ENCODE data around the gene ANTXR1. TPM values are rescaled to one million over a fixed set of nuclear protein-coding genes. Genes with fewer than 3 reads are reported as not detected.

Gene ANTXR1
- total RNA-seq, 1 experiment from 2014 or later, result 48.3 TPM

DNA sequence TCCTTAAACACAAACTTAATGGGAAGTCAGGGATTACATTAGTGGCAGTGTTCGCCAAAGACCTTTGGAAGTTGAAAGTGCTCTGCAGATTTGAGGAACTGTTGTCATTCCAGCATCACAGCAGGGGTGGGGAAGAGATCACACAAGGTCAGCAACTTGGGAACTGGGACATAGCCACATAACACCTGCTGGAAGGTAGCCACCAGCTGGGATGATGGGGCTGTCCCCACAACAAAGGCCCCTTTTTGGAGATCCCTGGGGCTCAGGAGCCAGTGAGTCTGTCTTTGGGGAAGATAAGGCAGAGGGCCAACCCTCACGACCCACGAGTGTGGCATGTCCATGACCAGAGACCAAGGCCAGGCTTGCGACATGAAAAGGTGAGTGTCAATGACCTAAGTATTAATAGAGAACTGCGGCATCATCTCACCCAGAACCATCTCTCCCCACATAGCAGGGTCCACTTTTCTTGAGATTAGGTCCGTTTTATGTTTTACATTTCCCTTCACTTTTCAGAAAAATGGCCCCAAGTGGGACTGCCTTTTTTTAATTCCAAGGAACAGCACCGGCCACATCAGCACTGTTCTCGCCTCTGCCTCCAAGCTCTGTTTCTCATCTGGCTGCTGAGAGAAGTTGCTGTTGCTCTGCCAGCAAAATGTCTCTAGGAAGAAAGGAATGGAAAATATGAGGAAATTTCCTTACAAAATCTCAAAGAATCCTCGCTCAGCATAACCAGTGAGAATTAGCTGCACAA, 267.1 kb downstream of the ANTXR1 start:
- Histone ChIP-seq H3K27me3 (ENCODE audit: insufficient read depth, low read depth) (no peaks in the 10 kb centered on the region), H3K27ac (no peak overlapping the region), H3K36me3 (ENCODE audit: low read depth) (no peaks in the 10 kb centered on the region), H3F3A (ENCODE audit: insufficient read depth, low read depth) (no peaks in the 10 kb centered on the region), H3K9me3 (ENCODE audit: insufficient read depth, low read depth) (no peaks in the 10 kb centered on the region), H3K4me1 (replicated peaks; ENCODE audit: insufficient read depth) (no peaks in the 10 kb centered on the region), H2AFZ (no peak overlapping the region), H3K9me2 (ENCODE audit: insufficient read depth) (no peaks in the 10 kb centered on the region; the same call in 1 of the 2 replicates), H3K4me3 (no peak overlapping the region), H4K20me1 (ENCODE audit: insufficient read depth) (no peaks in the 10 kb centered on the region), H3K4me2 (no peak overlapping the region), H3K79me2 (ENCODE audit: low read depth) (no peaks in the 10 kb centered on the region)
- TF ChIP-seq, protein P1, sequence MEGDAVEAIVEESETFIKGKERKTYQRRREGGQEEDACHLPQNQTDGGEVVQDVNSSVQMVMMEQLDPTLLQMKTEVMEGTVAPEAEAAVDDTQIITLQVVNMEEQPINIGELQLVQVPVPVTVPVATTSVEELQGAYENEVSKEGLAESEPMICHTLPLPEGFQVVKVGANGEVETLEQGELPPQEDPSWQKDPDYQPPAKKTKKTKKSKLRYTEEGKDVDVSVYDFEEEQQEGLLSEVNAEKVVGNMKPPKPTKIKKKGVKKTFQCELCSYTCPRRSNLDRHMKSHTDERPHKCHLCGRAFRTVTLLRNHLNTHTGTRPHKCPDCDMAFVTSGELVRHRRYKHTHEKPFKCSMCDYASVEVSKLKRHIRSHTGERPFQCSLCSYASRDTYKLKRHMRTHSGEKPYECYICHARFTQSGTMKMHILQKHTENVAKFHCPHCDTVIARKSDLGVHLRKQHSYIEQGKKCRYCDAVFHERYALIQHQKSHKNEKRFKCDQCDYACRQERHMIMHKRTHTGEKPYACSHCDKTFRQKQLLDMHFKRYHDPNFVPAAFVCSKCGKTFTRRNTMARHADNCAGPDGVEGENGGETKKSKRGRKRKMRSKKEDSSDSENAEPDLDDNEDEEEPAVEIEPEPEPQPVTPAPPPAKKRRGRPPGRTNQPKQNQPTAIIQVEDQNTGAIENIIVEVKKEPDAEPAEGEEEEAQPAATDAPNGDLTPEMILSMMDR (conservative IDR thresholded peaks at IDR 0.05), result no peak
- TF ChIP-seq EZH2 (IDR thresholded peaks at IDR 0.05; ENCODE audit: low read depth), result no peak
- CTCF ChIA-PET, result no interaction called here
- intact Hi-C loops (cut with micrococcal nuclease; ENCODE audit: unreplicated experiment), result no loop called here
- no TSS peak for BruUV-seq (replicated peaks)
- no peak for DNase-seq
- POLR2A ChIA-PET (ENCODE audit: unreplicated experiment), result no interaction called here

DNA sequence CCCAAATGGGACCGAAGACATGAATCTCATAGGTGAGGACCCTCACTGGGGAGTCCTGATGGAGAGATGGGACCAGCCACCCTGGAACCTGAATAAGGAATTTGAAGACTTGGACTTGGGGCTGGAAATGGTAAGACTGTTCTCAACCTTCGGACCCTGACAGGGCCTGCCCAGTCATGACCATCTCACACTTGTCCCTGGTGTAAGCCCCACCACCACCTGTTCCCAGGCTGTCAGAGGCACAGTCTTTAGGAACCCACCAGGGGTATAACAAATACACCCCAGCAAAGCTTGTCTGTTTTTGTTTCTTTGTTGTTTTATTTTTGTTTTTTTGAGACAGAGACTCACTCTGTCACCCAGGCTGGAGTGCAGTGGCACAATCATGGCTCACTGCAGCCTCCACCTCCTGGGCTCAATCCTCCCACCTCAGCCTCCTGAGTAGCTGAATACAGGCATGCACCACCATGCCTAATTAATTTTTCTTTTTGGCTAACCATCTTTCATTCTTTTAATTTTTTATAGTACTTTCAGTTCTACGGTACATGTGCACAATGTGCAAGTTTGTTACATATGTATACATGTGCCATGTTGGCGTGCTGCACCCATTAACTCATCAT, 267.9 kb downstream of the ANTXR1 start:
- no peak overlapping the region for H2AFZ ChIP-seq
- ChIA-PET POLR2A (ENCODE audit: unreplicated experiment) (no interaction called here), CTCF (no interaction called here)
- intact Hi-C loops (cut with micrococcal nuclease; ENCODE audit: unreplicated experiment), result no loop called here
- no peak for TF ChIP-seq EZH2 (IDR thresholded peaks at IDR 0.05; ENCODE audit: low read depth)
- TF ChIP-seq, protein P1 (conservative IDR thresholded peaks at IDR 0.05), result no peak
- no peaks in the 10 kb centered on the region for H3K9me3 ChIP-seq (ENCODE audit: insufficient read depth, low read depth)
- no TSS peak for BruUV-seq (replicated peaks)
- DNase-seq, result no peak
- H3K4me3 ChIP-seq, result no peak overlapping the region
- no peaks in the 10 kb centered on the region for H3F3A ChIP-seq (ENCODE audit: insufficient read depth, low read depth)
- H3K27ac ChIP-seq, result no peak overlapping the region
- H3K79me2 ChIP-seq (ENCODE audit: low read depth), result no peaks in the 10 kb centered on the region
- no peaks in the 10 kb centered on the region for H3K36me3 ChIP-seq (ENCODE audit: low read depth)
- no peaks in the 10 kb centered on the region; the same call in 1 of the 2 replicates for H3K9me2 ChIP-seq (ENCODE audit: insufficient read depth)
- no peaks in the 10 kb centered on the region for H4K20me1 ChIP-seq (ENCODE audit: insufficient read depth)
- H3K4me1 ChIP-seq (replicated peaks; ENCODE audit: insufficient read depth), result no peaks in the 10 kb centered on the region
- H3K27me3 ChIP-seq (ENCODE audit: insufficient read depth, low read depth), result no peaks in the 10 kb centered on the region
- no peak overlapping the region for H3K4me2 ChIP-seq

DNA sequence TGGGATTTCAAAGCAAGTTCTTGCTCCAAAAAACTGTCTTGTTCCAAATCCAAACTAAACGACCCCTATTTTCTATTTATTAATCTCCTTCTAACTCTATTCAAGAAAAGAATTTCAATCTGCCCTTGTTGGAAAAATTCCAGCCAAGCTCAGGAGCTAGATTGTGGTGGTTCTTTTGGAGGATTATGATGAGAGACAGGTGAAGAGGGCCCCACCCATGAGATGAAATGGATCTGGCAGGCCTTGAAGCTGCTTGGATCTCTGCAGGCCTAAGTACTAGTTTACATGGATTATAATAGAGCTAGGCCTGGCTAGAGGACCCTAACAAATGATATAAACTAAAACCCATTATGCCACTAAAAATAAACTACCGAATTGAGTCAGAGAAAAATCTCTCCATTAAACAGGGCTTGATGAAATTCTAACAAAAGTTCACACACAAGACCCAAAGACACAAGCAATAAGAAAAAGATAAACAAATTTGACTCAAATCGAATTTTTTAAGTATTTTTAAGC, 272.5 kb downstream of the ANTXR1 start:
- Histone ChIP-seq H4K20me1 (ENCODE audit: insufficient read depth) (no peaks in the 10 kb centered on the region), H3K27ac (no peak overlapping the region), H3F3A (ENCODE audit: insufficient read depth, low read depth) (no peaks in the 10 kb centered on the region), H3K4me2 (no peak overlapping the region), H3K9me2 (ENCODE audit: insufficient read depth) (no peaks in the 10 kb centered on the region), H3K4me1 (replicated peaks; ENCODE audit: insufficient read depth) (no peaks in the 10 kb centered on the region), H3K27me3 (ENCODE audit: insufficient read depth, low read depth) (no peaks in the 10 kb centered on the region), H3K9me3 (ENCODE audit: insufficient read depth, low read depth) (no peaks in the 10 kb centered on the region), H3K4me3 (no peak overlapping the region), H3K36me3 (ENCODE audit: low read depth) (no peaks in the 10 kb centered on the region), H3K79me2 (ENCODE audit: low read depth) (no peaks in the 10 kb centered on the region), H2AFZ (no peak overlapping the region)
- TF ChIP-seq, protein P1 (conservative IDR thresholded peaks at IDR 0.05), result no peak
- no peak for TF ChIP-seq EZH2 (IDR thresholded peaks at IDR 0.05; ENCODE audit: low read depth)
- ChIA-PET CTCF (no interaction called here), POLR2A (ENCODE audit: unreplicated experiment) (no interaction called here)
- BruUV-seq (replicated peaks), result no TSS peak
- no peak for DNase-seq
- intact Hi-C loops (cut with micrococcal nuclease; ENCODE audit: unreplicated experiment), result no loop called here
